IMR-90 (cell line): Measurements from ENCODE around the gene DNAJB2. TPM values are rescaled to one million over a fixed set of nuclear protein-coding genes. Genes with fewer than 3 reads are reported as not detected.

ENCODE experiments used
- ATAC-seq: fragments of 200-7000 bp; cut with Tn5 transposase; 2 replicates; pipeline ENCODE4 v1.9.1; 2020; ENCODE audit warnings: low read depth, mild to moderate bottlenecking, moderate library complexity
- BruUV-seq: library from RNA; stranded (reverse); fragments of 400-500 nt; replicated peaks from 2 replicates; lab custom pipeline; 2021; lab: Mats Ljungman, UMichigan
- CTCF ChIA-PET: fragments of 300-600 bp; formaldehyde crosslinking; extraction: SDS; loops from one replicate; lab custom pipeline; 2021; ENCODE audit warnings: antibody characterized with exemption; lab: Yijun Ruan, JAX
- POLR2A ChIA-PET: fragments of 300-600 bp; sonication (Branson Sonifier 250); formaldehyde crosslinking; loops from one replicate; lab custom pipeline; 2022; ENCODE audit warnings: antibody characterized with exemption; ENCODE audit not compliant: unreplicated experiment; lab: Charles Lee
- DNase-seq: peaks from one replicate; pipeline ENCODE4 v3.0.0; 2013
- H2AFZ ChIP-seq: replicated peaks from 2 replicates; pipeline ENCODE3; 2013; ENCODE audit warnings: low read length, mild to moderate bottlenecking; ENCODE audit not compliant: poor library complexity
- H2AK5ac ChIP-seq: 2 replicates; pipeline ENCODE4 v1.6.1; 2013; ENCODE audit warnings: low read depth, low read length, inconsistent platforms
- H2AK9ac ChIP-seq: replicated peaks from 2 replicates; pipeline ENCODE3; 2013; ENCODE audit warnings: mild to moderate bottlenecking, low read depth, low read length, moderate library complexity; ENCODE audit not compliant: poor library complexity
- H2BK120ac ChIP-seq: 2 replicates; pipeline ENCODE4 v1.6.1; 2013; ENCODE audit warnings: low read depth, low read length, inconsistent platforms
- H2BK15ac ChIP-seq: 3 replicates; pipeline ENCODE4 v1.6.1; 2013; ENCODE audit warnings: low read depth, low read length, inconsistent platforms
- H2BK20ac ChIP-seq: 2 replicates; pipeline ENCODE4 v1.6.1; 2013; ENCODE audit warnings: low read depth, mild to moderate bottlenecking, inconsistent platforms, low read length, moderate library complexity
- H2BK5ac ChIP-seq: 2 replicates; pipeline ENCODE4 v1.6.1; 2013; ENCODE audit warnings: mild to moderate bottlenecking, low read depth, low read length, inconsistent platforms; ENCODE audit not compliant: poor library complexity, severe bottlenecking
- H3K14ac ChIP-seq: replicated peaks from 2 replicates; pipeline ENCODE4 v1.6.1; 2013; ENCODE audit warnings: low read depth, low read length, inconsistent platforms
- H3K18ac ChIP-seq: 2 replicates; pipeline ENCODE4 v1.6.1; 2013; ENCODE audit warnings: low read depth, low read length, control low read depth
- H3K23ac ChIP-seq: 2 replicates; pipeline ENCODE4 v1.6.1; 2013; ENCODE audit warnings: low read depth, low read length, inconsistent platforms
- H3K27ac ChIP-seq: 2 replicates; pipeline ENCODE4 v1.5.1; 2013; ENCODE audit warnings: mild to moderate bottlenecking, control low read depth, low read length; ENCODE audit not compliant: insufficient read depth
- H3K27me3 ChIP-seq: 2 replicates; pipeline ENCODE4 v1.6.1; 2013; ENCODE audit warnings: low read length; ENCODE audit not compliant: control insufficient read depth, insufficient read depth
- H3K36me3 ChIP-seq: 2 replicates; pipeline ENCODE4 v1.6.1; 2013; ENCODE audit warnings: low read length, mixed read lengths; ENCODE audit not compliant: control insufficient read depth, insufficient read depth
- H3K4ac ChIP-seq: 2 replicates; pipeline ENCODE4 v1.6.1; 2013; ENCODE audit warnings: low read depth, low read length, inconsistent platforms
- H3K4me1 ChIP-seq: 2 replicates; pipeline ENCODE4 v1.6.1; 2013; ENCODE audit warnings: low read length, mixed read lengths; ENCODE audit not compliant: control insufficient read depth, insufficient read depth
- H3K4me2 ChIP-seq: 2 replicates; pipeline ENCODE4 v1.6.1; 2013; ENCODE audit warnings: low read depth, mild to moderate bottlenecking, control low read depth, low read length, moderate library complexity
- H3K4me3 ChIP-seq: 2 replicates; pipeline ENCODE4 v1.5.1; 2013; ENCODE audit warnings: low read depth, mild to moderate bottlenecking, control low read depth, low read length, moderate library complexity; ENCODE audit not compliant: insufficient read depth
- H3K56ac ChIP-seq: 2 replicates; pipeline ENCODE4 v1.6.1; 2013; ENCODE audit warnings: low read length, inconsistent platforms; ENCODE audit not compliant: insufficient read depth; ENCODE audit errors: extremely low read depth
- H3K79me1 ChIP-seq, 2 experiments: 2 replicates each; pipeline ENCODE4 v1.6.1; 2013; ENCODE audit warnings: low read length in 2 of 2, inconsistent platforms in 1 of 2, low read depth in 1 of 2
- H3K9ac ChIP-seq: 2 replicates; pipeline ENCODE4 v1.6.1; 2013; ENCODE audit warnings: low read depth, low read length, control low read depth
- H3K9me1 ChIP-seq: 2 replicates; pipeline ENCODE4 v1.6.1; 2013; ENCODE audit warnings: low read length, inconsistent platforms; ENCODE audit not compliant: insufficient read depth
- H3K9me3 ChIP-seq: 2 replicates; pipeline ENCODE4 v1.6.1; 2013; ENCODE audit warnings: low read length; ENCODE audit not compliant: control insufficient read depth, insufficient read depth
- H4K20me1 ChIP-seq: 2 replicates; pipeline ENCODE4 v1.6.1; 2013; ENCODE audit warnings: low read length, inconsistent platforms; ENCODE audit not compliant: insufficient read depth
- H4K5ac ChIP-seq: 2 replicates; pipeline ENCODE4 v1.6.1; 2013; ENCODE audit warnings: mild to moderate bottlenecking, low read depth, low read length, control low read depth
- H4K8ac ChIP-seq, 2 experiments: 2 replicates each; pipeline ENCODE4 v1.6.1; 2013; ENCODE audit warnings: low read depth in 2 of 2, low read length in 2 of 2, control low read depth in 1 of 2, inconsistent platforms in 1 of 2
- H4K91ac ChIP-seq: 2 replicates; pipeline ENCODE4 v1.6.1; 2013; ENCODE audit warnings: low read depth, low read length, inconsistent platforms; ENCODE audit not compliant: insufficient read depth
- BHLHE40 ChIP-seq: fragments of 150-350 bp; IDR thresholded peaks from 2 replicates; pipeline ENCODE4 v1.6.1; 2016; ENCODE audit warnings: mild to moderate bottlenecking, low read depth, low read length
- CEBPB ChIP-seq: IDR thresholded peaks from 2 replicates; pipeline ENCODE4 v1.6.1; 2012; ENCODE audit warnings: low read depth, low read length, improper control_type of control experiment
- CHD1 ChIP-seq: IDR thresholded peaks from 2 replicates; pipeline ENCODE4 v1.6.1; 2012; ENCODE audit warnings: low read depth, low read length, improper control_type of control experiment
- CTCF ChIP-seq: conservative IDR thresholded peaks from 2 replicates; pipeline ENCODE4 v1.5.1; 2012; ENCODE audit warnings: mild to moderate bottlenecking, low read depth, low read length, improper control_type of control experiment
- ELK1 ChIP-seq: fragments of 150-350 bp; IDR thresholded peaks from 2 replicates; pipeline ENCODE4 v1.6.1; 2016; ENCODE audit warnings: low read depth, mild to moderate bottlenecking, low read length, moderate library complexity, borderline replicate concordance
- FOS ChIP-seq: fragments of 150-350 bp; IDR thresholded peaks from 2 replicates; pipeline ENCODE4 v1.6.1; 2016; ENCODE audit warnings: low read depth, low read length
- MAFK ChIP-seq: IDR thresholded peaks from 2 replicates; pipeline ENCODE4 v1.6.1; 2012; ENCODE audit warnings: low read depth, low read length, improper control_type of control experiment
- MAZ ChIP-seq: IDR thresholded peaks from 2 replicates; pipeline ENCODE4 v1.6.1; 2012; ENCODE audit warnings: low read depth, mild to moderate bottlenecking, low read length, improper control_type of control experiment, moderate library complexity, borderline replicate concordance
- MXI1 ChIP-seq: IDR thresholded peaks from 2 replicates; pipeline ENCODE4 v1.6.1; 2012; ENCODE audit warnings: low read depth, mild to moderate bottlenecking, low read length, moderate library complexity, borderline replicate concordance
- NFE2L2 ChIP-seq: fragments of 150-350 bp; IDR thresholded peaks from 2 replicates; pipeline ENCODE4 v1.6.1; 2016; ENCODE audit warnings: low read depth, mild to moderate bottlenecking, low read length
- POLR2A ChIP-seq: IDR thresholded peaks from 2 replicates; pipeline ENCODE4 v1.6.1; 2012; ENCODE audit warnings: mild to moderate bottlenecking, low read depth, low read length
- RAD21 ChIP-seq: IDR thresholded peaks from 2 replicates; pipeline ENCODE4 v1.6.1; 2012; ENCODE audit warnings: low read length, improper control_type of control experiment
- RCOR1 ChIP-seq: IDR thresholded peaks from 2 replicates; pipeline ENCODE4 v1.6.1; 2012; ENCODE audit warnings: mild to moderate bottlenecking, low read length, improper control_type of control experiment; ENCODE audit not compliant: insufficient replicate concordance
- RFX5 ChIP-seq: IDR thresholded peaks from 2 replicates; pipeline ENCODE4 v1.8.0; 2012; ENCODE audit warnings: low read depth, mild to moderate bottlenecking, low read length, moderate library complexity
- SMC3 ChIP-seq: fragments of 150-350 bp; IDR thresholded peaks from 2 replicates; pipeline ENCODE4 v1.6.1; 2016; ENCODE audit warnings: low read depth, mild to moderate bottlenecking, antibody characterized with exemption, low read length, moderate library complexity
- WGBS, 2 experiments: methylation state at CpG; one replicate each; pipeline versions ENCODE4 v1.1.5 to v1.1.7; 2013; ENCODE audit warnings: missing lambda C conversion rate in 2 of 2; ENCODE audit not compliant: insufficient read length in 1 of 2; ENCODE audit errors: extremely low coverage in 2 of 2; 5-methylcytosine and 5-hydroxymethylcytosine counted together
- dilution Hi-C: fragments of 300-500 bp; cut with HindIII; formaldehyde crosslinking; loops from one replicate; pipeline ENCODE4 v1.14.3; 2018; ENCODE audit warnings: low sequenced_read_pairs; ENCODE audit not compliant: unreplicated experiment
- in situ Hi-C: fragments of 300-500 bp; cut with MboI; formaldehyde crosslinking; loops from 3 replicates; pipeline ENCODE4 v1.14.3; 2019; ENCODE audit warnings: low sequenced_read_pairs, inconsistent platforms, mixed read lengths
- intact Hi-C: fragments of 100-400 bp; cut with micrococcal nuclease; formaldehyde crosslinking; loops from 2 replicates; pipeline ENCODE4 v1.10.0; 2022
- polyA plus RNA-seq, 3 experiments: library from polyadenylated mRNA; depleted of rRNA; stranded (reverse); fragments of >200 nt; gene quantifications; 2 replicates each; pipeline ENCODE4 v1.2.3, GENCODE V29; 2012; ENCODE audit warnings: low replicate concordance in 1 of 3
- total RNA-seq: library from RNA; depleted of rRNA; stranded (reverse); fragments of >200 nt; gene quantifications from 2 replicates; pipeline ENCODE4 v1.2.3, GENCODE V29; 2012
- TF ChIP-seq, protein P1 (sequence below): fragments of 150-350 bp; IDR thresholded peaks from 2 replicates; pipeline ENCODE4 v1.6.1; 2017; ENCODE audit warnings: mild to moderate bottlenecking, antibody characterized with exemption, low read length, low read depth

The DNAJB2 gene
- total and polyA plus RNA-seq, 2 of the 4 experiments (the other 2 are of a cell fraction) = 30.6 to 45.8 TPM

GRCh38 chr2:219266232-219266631 is 12.9 kb upstream of the DNAJB2 start:
- H3K9me1 ChIP-seq = no peaks in the 10 kb centered on the region
- H3K27ac ChIP-seq = no peak overlapping the region
- CTCF ChIA-PET = interaction anchor here (0.8 to 1.1 kb wide), 2 partner anchors 12 to 13 kb away, joined by 3 to 4 read pairs; partner anchors contain the start of gene DNAJB2
- POLR2A ChIA-PET = no interaction called here
- DNase-seq (no peak), ATAC-seq (no peak)
- H2BK120ac ChIP-seq = no peak overlapping the region
- H3K79me1 ChIP-seq = no peaks in the 10 kb centered on the region
- TF ChIP-seq, protein P1, sequence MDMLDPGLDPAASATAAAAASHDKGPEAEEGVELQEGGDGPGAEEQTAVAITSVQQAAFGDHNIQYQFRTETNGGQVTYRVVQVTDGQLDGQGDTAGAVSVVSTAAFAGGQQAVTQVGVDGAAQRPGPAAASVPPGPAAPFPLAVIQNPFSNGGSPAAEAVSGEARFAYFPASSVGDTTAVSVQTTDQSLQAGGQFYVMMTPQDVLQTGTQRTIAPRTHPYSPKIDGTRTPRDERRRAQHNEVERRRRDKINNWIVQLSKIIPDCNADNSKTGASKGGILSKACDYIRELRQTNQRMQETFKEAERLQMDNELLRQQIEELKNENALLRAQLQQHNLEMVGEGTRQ = no peak
- TF ChIP-seq POLR2A (no peak), SMC3 (no peak), MAZ (no peak), ELK1 (no peak), CEBPB (no peak), MAFK (no peak), FOS (no peak), RFX5 (no peak), BHLHE40 (no peak), CHD1 (no peak), RAD21 (no peak), NFE2L2 (no peak), RCOR1 (no peak), MXI1 (no peak), CTCF (no peak)
- WGBS, 2 experiments = 83% methylated on average over 1 of the region's 5 CpGs; no CpG with 5 or more reads in 1 of the 2 experiments
- no peaks in the 10 kb centered on the region for H3K9me3 ChIP-seq
- H2AK9ac ChIP-seq = no peak overlapping the region
- H3K36me3 ChIP-seq = no peaks in the 10 kb centered on the region
- no peak overlapping the region for H3K56ac ChIP-seq
- H3K4me2 ChIP-seq = no peak overlapping the region
- H3K4ac ChIP-seq = no peak overlapping the region
- no peak overlapping the region for H2BK15ac ChIP-seq
- intact Hi-C loops (no loop called here), dilution Hi-C loops (no loop called here), in situ Hi-C loops (no loop called here)
- H3K4me3 ChIP-seq = no peak overlapping the region
- H4K20me1 ChIP-seq = no peaks in the 10 kb centered on the region
- no peak overlapping the region for H3K23ac ChIP-seq
- H2AFZ ChIP-seq = no peak overlapping the region
- H3K9ac ChIP-seq = no peak overlapping the region
- H4K91ac ChIP-seq = no peak overlapping the region
- H3K27me3 ChIP-seq = peaks cover 35% of the 10 kb centered on the region
- no peak overlapping the region for H4K8ac ChIP-seq
- H3K18ac ChIP-seq = no peak overlapping the region
- H3K14ac ChIP-seq = no peak overlapping the region
- no peak overlapping the region for H2BK5ac ChIP-seq
- BruUV-seq = no TSS peak
- no peak overlapping the region for H2AK5ac ChIP-seq
- no peak overlapping the region for H2BK20ac ChIP-seq
- no peak overlapping the region for H4K5ac ChIP-seq
- no peaks in the 10 kb centered on the region for H3K4me1 ChIP-seq
